OCI-LY3 (cell line): ENCODE measurements around the gene PTPN20.

Source experiments
- CTCF ChIP-seq: fragments of 200-600, 300-600 bp; sonication (generic); IDR thresholded peaks from 2 replicates; pipeline ENCODE4 v1.5.1; 2014; ENCODE audit warnings: antibody characterized with exemption, low read length, low read depth
- EZH2phosphoT487 ChIP-seq: fragments of 200-600 bp; shearing (Covaris generic); IDR thresholded peaks from 2 replicates; pipeline ENCODE4 v1.6.1; 2018; ENCODE audit warnings: antibody characterized with exemption, mixed run types, low read depth

DNA sequence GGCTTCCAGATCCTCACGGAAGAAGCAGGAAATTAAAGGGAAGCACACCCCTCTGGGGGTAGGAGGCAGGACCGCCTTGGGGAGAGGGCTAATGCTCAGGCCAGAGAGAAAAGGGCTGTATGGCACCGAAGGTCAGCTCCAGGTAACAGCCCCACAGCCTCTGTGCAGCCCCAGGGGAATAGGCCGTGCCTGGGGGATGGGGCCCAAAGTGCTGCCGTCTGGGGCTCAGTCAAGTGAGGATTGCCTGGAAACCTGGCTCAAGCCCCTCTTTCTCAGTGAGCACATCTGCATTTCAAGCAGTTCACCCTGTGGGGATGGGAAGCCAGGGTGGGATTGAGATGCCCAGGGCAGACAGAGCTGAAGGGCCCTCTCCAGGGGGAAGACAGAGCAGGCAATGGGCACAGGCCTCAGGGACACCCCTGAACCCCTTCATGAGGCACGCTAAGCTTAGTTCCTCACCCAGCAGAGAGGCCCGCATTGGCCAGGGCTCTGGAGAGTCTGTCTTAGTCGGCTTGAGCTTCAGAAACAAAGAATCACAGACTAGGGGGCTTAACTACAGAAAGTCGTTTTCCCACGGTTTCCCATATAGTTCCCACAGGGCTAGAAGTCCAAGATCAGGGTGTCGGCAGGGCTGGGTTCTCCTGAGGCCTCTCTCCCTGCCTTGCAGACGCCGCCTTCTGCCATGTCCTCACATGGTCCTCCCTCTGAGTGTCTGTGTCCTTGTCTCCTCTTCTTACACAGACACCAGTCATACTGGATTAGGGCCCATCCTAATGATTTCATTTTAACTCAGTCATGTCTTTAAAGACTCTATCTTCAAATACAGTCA is 118.2 kb downstream of the PTPN20 start:
- TF ChIP-seq CTCF (no peak), EZH2phosphoT487 (no peak)
